HG03439 (cell line): ENCODE results near the gene PTPN22.

ENCODE experiments used
- ATAC-seq: cut with Tn5 transposase; IDR thresholded peaks from one replicate; pipeline ENCODE4 v1.9.1; 2021; ENCODE audit warnings: mild to moderate bottlenecking, moderate library complexity; ENCODE audit not compliant: unreplicated experiment

The PTPN22 gene

DNA sequence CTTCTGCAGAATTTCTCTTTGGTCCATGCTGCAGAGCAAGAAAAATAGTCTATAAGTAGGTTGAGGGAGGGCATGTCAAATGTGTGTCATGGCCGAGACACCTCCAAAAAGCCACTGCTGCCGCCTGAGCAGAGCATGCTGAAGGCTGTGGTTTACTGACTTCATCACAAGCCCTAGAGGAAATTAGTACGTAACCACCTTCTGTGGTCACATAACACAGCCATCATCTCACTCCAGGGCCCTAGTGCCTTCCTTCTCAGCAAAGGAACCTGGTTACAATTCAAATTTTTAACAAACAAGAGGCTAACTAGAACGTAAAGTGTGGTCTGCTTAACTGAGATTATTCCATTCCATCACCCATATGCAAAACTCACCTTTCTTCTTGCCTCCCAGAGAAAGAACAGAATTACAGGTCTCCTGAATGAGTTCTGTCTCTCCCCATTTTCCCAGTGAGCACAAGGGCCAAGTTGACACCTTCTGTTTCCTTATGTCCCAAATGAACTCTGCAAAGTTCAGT, at the start of gene PTPN22:
Gene PTPN22 (minus strand): TSS at position 116 of the 517 bp plus-strand sequence.
- peak; percentile 91 for ATAC-seq

DNA sequence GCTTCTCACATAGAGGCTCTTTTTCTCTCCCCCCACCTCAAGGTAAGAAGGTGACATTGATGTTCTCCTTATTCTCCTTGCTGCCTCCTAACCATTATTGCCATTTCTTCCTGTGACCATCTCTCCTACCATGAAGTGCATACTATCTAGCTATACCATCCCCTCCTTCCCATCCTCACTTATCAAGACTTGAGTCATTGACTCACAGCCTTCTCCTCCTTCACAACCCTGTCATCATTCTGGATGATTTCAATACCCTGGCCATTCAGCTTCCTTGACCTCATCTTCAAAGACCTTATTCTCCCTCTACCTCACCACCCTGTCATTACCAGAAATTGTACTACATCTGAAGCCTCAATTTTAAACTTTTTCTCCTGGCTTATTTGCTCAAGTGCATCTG, 46.7 kb upstream of the PTPN22 start:
- no peak for ATAC-seq

DNA sequence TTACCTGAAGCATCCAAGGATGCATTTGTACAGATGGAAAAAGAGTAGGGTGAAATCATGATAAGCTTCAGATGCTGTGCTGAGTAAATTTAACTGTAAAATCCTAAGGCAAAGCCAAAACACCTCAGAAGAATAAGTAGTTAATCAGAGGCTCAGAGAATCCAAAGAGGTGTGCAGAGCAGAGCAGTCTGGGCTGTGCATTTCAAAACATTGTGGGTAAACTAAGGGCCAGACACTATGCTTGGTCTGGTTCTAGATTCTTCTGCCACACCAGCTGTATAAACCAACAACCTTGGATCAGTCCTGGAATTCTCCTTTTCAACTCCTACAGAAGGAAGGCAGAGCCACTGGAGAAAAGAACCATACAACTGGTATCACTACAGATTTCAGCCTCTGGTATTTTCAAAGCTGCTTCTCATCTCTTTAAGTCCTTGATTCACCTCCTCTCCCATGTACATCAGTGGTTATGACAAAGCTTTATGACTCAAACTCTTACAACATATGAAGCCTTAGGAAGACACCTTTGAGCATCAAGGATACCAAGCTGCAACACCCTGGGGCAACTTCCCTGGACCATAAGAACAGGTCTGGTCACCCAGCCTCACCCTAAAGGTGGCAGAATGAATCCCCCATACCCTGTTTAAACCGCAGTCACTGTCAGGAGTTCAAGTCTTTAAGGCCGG, 46.0 kb upstream of the PTPN22 start:
- no peak for ATAC-seq

DNA sequence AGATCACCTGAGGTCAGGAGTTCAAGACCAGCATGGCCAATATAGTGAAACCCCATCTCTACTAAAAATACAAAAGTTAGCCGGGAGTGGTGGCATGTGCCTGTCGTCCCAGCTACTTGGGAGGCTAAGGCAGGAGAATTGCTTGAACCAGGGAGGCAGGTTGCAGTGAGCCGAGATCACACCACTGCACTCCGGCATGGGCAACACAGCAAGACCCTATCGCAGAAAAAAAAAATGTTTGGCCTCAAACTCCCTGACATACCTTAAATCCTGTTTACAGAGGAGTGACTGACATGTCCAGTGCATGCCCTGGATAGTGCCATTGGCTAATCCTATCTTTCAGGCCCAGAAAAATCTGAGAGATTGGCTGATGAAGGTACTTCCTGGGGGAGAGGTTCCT, 45.5 kb upstream of the PTPN22 start:
- no peak for ATAC-seq

DNA sequence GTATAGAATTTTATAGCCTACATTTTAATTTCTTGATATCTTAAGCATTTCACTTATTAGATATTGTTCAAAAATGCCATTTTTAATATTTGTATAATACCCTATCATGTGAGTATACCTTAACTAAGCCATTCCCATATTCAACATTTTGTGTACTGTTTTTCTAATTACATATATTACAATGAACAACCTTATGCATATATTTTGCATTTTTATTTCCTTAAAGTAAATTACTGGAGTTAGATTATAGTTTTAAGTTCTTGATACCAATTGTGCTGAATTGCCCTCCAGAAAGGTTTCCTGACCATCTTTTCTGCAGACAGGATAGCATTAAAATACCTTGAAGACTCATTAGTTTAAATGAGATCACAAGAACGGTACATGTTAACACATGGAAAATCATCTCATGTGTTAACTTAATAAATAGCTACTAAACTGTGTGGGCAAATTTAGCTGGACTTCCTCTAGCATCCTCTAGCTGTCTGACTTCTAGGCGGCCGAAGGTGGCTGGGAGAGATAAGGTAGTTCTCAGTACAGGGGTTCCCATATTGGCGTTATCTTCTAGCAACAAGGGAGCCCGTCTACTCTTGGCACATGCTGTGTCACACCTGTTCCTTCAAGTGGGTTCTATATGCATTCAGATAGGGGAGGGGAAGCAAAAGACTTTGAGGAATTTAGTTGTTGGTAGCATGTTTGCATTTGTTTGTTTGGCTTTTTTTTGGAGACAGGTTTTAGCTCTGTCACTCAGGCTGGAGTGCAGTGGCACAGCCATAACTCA, 42.6 kb upstream of the PTPN22 start:
- no peak for ATAC-seq

DNA sequence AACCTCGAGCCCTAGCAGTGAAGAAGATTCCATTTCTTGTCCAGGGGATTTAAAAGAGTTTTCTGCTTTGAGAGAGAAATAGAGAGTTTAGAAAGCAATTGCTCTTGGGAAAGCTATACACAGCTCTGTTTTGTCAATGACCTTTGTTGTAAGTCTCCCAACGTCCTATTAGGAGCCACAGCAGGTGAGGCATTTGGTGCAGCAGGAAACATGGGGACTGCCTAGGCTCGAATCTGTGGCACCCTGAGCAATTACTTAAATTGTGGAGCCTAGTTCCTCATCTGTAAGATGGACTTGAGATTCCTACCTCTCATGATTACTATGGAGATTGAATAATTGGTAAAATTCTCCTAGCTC, 41.8 kb upstream of the PTPN22 start:
- ATAC-seq, result no peak

DNA sequence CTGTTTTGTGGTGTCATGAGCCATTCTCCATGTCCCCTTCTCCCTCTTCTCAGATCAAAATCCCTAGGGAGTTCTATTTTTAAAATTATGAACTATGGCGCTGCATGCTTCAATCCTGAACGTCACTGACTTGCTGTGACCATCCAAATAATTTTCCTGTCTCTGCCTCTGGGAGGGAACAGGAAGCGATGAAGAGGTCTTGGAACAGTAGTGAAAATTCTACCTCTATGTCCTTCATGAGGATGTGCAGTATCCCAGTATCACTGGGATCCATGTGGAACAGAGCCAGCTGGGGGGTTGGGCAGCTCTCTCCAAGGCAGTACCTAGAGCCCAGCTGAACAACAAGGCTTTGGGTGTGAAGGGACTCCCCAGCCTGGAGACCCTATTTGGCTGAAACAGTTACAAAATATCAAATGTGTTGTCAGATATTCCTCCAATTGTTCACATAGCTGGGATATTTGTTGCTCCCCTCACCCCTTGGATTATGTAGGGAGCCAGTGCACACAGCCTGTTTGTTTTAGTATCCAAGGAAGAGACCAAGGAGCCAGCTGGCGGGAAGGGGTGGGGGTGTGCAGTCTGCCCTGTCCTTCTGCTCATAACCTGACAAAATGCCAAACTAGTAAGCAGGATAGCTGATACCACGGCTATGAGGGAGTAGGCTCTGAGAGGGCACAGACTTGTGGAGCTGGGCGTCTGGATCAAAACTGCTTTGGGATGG, 41.2 kb upstream of the PTPN22 start:
- ATAC-seq, result no peak

DNA sequence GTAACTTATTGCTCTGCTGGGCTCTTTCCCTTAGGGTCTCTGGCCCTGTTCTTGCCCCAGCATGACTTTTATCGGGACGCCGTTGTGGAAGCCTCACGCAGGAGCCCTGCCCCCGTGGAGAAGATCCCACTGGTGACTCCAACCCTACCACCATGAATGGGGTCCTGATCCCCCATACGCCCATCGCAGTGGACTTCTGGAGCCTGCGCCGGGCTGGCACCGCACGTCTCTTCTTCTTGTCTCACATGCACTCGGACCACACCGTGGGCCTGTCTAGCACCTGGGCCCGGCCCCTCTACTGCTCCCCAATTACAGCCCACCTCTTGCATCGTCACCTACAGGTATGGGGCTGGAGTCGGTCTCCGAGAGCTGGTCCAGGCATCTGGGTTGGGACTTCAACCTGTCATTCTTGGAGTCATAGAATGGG, 33.9 kb upstream of the PTPN22 start:
- peak; percentile 4 for ATAC-seq

DNA sequence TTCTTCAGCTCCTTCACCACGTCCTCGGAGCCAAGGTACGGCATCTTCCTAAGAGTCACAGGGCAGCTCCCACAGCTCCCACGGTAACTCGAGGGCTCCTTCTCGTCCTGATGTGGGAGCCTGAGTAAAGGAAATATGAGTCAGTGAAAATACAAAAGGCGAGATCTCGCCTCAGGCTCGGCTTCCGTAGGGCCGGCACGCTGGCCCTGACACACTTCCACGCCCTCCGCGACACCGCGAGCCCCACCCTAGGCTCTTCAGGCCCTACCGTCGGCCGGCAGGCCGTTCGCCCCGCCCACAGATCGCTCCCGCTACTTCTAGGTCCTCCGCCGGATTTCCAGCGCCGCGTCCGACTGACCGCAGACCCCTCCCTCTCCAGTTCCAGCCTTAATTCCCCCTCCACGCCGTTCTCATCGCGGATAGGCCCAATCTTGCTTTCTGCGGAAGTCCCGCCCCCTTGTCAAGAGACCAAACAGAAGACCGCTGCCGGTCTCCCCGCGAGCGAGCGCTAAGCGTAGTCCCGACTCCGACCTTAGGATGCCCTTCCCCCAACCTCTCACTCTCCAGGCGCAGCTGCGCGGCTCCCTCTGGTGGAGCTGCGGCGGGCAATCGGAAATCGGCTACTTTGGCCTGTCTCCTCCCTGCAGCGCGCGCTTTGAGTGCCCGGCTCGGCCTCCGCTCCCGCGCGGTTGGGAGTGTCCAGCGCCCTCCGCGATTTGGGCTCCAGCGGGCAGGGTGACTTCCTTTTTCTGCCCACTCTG, 33.3 kb upstream of the PTPN22 start, which contains the start of the genes AP4B1 and DCLRE1B:
Gene AP4B1 (minus strand): TSS at position 126 of the 761 bp plus-strand sequence. CDS start 82 bp downstream, at position 44.
Gene DCLRE1B (plus strand): TSS at position 653 of the 761 bp plus-strand sequence. CDS start 261 bp downstream, outside the sequence.
- ATAC-seq, result peak; percentile 88

DNA sequence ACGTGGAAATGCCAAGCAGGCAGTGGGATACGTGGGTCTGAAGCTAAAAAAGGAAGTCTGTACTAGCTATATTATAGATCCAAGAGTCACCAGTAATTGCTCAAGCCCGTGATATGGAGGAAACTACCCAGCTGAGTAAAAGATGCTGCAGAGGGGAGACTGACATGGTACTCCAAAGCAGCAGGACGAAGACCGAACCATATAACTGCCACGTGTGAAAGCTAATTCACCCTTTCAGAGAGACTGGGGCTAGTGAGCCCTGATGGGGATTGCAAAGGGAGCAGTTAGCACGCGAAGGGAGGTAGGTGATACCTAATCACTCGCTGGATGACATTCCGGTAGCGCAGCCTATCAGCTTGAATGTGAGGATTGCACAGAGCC, 32.8 kb upstream of the PTPN22 start:
- ATAC-seq, result peak; percentile 32

DNA sequence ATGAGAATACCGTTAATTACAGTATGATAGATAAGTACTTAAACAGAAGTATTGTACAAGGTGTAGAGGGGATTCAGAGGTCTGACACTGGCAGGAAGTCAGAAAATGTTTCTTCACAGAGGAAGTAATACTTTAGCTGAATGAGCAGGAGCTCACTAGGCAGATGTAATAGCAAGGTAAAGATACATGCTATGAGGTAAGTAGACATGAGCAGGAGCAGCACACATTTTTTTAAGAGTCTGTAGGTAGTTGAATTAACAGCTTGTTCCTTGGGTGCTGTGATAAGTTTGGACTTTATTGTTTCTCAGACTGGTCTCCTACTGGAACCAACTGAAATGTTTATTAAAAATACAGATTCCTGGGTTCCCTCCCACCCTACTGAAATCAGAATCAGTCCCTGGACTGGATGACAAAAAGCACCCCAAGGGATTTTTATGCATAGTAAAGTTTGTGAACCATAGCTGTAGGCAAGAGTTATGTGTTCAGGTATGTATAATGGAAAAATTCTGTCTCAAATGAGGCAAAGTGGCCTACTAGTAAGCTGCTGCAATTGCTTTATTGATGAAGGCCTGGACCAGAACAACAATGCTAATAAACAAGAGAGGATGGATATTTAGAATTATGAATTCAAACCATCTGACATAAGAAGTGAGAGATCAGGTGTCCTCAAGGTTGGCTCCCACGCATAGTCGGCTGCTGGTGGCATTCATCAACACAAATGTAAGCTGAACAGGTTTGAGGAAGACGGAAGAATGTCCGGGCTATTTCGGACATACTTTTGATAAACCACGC, 32.2 kb upstream of the PTPN22 start:
- ATAC-seq, result no peak

DNA sequence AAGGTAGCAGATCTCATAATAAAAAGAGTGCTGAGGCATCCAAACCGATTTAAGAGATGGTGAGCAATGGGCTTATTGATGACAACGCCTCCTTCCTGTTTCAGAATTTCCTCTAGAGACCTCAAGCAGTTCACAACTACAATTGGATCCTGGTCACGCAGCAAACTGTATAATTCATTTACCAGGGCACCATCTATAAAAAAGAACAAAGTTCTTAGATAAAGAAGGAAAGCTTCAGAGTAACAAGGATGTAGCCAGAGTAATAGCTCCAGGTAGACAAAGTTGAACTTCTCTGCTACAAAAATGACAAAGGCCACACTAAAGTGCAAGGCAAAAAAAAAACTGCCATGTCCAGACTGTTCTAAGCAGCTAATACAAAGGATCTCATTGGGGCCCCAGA, 29.7 kb upstream of the PTPN22 start:
- no peak for ATAC-seq

DNA sequence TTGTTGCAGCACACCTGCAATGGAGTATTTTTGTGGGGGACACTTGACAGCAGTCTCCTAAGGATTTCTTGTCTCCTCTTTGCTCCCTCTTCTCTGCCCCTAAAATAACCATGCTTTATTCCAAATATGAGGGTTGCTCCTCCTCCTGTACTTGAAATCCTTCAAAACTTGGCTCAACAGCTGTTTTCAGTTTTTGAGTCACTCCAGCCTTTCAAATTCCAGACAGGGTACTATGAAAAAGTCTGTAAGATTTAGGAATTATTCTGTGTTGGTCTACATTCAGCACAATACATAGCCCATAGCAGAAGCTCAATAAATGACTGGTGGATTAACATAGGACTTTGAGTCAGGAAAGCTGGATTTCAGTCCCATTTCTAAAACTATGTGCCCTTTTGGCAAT, 27.6 kb upstream of the PTPN22 start:
- ATAC-seq, result no peak

DNA sequence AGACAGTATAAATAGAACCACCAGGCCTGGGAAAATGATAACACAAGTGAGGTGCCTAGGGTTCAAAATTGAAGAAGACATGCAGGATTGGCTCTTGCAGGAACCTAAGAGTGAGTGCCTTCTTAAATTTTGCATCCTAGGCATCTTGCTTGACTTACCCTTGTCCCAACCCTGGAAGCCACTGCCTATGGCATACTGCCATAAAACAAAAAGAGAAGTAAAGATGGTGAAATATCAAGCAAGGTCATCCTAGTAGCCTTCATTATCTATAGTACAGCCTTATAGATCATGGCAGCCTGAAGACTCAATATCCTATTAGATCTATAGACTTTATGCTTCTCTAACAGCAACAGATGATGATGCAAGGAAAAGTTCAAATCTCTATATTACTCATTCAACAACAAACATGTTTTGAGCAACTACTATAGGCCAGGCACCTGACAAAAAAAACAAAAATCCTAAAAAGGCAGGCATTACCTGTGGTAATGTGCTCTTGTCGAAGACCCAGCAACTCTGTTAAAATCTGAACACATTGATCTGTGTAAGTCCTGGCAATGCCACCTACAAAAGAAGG, 26.8 kb upstream of the PTPN22 start:
- no peak for ATAC-seq

DNA sequence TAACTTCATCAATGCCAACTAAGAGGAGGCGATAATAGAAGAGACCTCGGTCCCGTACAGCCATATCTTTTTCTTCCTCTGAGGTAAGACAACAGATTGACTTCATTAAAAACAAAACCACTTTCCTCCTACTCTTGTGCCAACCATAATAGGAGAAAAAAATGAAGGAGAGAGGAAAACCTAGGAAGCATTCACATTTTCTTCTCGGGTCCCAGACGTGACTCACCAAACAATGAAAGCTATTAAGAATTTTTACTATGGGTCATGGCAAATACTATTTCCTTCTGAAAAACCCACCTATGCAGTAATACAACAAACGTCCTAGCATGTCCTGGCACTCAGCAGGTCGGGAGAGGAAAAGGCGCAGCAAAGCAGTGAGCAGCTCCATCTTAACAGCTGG, 24.4 kb upstream of the PTPN22 start:
- no peak for ATAC-seq

DNA sequence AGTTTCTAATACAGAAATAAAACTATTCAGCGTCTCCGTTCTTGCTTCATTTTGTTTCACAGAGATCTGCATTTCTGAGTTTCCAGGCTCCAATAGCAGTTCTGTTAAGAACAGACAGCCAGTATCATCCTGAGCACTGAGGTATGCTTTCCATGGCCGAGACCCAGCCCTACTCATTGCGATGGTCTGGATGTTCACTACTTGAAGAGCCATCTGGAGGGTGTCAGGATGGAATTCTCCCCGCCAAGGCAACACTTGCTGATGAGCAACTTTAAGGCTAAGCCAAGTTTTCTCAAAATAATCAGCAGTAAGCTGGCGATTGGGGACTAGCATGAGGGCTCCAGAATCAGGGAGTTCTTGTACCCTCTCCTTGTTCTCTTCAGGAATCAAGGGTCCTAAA, 23.6 kb upstream of the PTPN22 start:
- no peak for ATAC-seq

DNA sequence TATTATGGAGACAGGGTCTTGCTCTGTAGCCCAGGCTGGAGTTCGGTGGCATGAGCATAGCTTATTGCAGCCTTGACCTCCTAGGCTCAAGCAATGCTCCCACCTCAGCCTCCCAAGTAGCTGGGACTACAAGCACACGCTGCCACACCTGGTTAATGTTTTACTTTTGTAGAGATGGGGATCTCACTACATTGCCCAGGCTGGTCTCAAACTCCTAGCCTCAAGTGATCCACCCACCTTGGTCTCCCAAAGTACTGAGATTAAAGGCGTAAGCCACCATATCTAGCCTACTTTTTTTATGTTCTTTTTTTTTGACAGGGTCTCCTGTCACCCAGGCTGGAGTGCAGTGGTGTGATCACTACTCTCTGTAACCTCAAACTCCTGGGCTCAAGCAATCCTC, 21.8 kb upstream of the PTPN22 start:
- no peak for ATAC-seq

DNA sequence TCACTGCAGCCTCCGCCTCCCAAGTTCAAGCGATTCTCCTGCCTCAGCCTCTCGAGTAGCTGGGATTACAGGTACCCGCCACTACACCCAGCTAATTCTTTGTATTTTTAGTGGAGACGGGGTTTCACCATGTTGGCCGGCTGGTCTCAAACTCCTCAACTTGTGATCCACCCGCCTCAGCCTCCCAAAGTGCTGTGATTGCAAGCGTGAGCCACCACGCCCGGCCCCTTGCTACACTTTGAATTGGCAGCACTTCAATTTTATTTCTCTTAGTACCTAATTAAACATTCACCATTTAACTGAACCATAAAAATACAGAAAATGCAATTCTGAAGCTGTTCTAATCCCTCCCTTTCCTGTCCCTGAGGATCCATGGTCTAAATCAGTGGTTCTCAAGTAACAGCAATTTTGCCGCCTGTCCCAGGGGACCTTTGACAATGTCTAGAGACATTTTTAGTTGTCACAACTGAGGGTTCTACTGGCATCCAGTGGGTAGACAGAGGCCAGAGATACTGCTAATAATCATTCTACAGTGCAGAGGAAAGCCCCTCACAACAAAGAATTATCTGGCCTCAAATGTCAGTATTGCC, 20.2 kb upstream of the PTPN22 start:
- ATAC-seq, result no peak

DNA sequence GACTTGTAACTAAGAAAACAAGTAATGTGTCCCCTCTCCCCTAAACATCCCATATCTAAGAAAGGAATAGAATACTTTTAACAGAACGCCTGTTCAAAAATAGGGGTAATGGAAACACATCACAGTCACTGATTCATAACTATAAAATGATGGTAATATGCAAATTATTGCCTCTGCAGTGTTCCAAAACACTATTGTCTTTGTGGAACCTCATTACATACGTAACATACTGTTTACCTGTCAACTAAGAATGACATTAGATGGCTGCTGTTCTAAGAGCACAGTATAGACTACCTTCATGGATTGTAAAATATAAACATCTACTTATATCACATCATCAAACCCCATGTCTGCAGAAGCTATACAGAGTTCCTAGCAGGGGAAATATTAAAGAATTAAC, 19.3 kb upstream of the PTPN22 start:
- ATAC-seq, result no peak
